VCaP (cell line): ENCODE measurements around the gene RSPH3.
"Not testable (repeated sequence)": the region's sequence is repeated elsewhere in the genome, so short reads cannot be mapped to it uniquely, and the experiment has no call there.

ENCODE experiments used
- H3K27ac ChIP-seq: fragments of 450-650 bp; 2 replicates; pipeline ENCODE4 v1.5.1; 2017
- CTCF ChIP-seq: fragments of 450-650 bp; conservative IDR thresholded peaks from 2 replicates; pipeline ENCODE4 v1.5.1; 2017; ENCODE audit warnings: mild to moderate bottlenecking, moderate library complexity

RSPH3 gene

GRCh38 chr6:158963020-158963808 is 36.8 kb downstream of the RSPH3 start:
- no peak overlapping the region for H3K27ac ChIP-seq
- TF ChIP-seq CTCF = no peak

DNA sequence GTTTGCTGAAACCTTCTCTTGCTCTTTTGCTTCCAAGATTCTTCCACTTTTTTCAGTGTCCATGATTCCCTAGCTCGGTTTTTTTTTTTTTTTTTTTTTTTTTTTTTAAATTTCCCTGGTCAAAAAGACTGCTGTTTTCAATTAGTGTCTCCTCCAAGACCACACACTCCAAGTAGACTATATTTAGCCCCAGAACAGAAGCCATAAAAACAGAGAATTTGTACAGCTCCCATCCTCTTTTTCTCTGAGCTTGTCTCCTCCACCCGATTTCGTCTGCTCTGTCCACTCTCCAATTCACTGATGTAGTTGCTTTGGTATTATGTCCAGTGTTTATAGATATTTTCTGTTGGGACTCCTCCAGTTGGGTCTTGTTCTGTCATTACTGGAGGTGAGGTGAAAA is 37.6 kb downstream of the RSPH3 start:
- no peak for TF ChIP-seq CTCF
- no peak overlapping the region for H3K27ac ChIP-seq

DNA sequence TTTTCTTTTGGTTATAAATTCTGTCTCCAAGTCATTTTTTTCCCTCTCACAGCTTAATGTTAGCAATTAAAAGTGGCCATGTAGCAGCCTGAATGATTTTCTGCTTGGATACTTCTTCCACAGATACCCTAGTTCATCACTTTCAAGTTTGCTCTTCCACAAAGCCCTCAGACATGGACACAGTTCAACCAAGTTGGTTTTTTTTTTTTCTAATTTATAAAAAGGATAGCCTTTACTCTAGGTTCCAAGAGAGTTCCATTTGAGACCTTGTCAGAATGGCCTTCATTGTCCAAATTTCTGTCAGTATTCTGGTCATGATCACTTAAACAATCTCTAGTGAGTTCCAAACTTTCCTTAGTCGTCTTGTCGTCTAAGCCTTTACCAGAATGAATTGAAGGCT is 40.0 kb downstream of the RSPH3 start:
- TF ChIP-seq CTCF = no peak
- H3K27ac ChIP-seq = no peak overlapping the region

- no peak for TF ChIP-seq CTCF
- no peak overlapping the region for H3K27ac ChIP-seq
These were observed 40.5 kb downstream of the RSPH3 start for GRCh38 chr6:158959552-158959951.

DNA sequence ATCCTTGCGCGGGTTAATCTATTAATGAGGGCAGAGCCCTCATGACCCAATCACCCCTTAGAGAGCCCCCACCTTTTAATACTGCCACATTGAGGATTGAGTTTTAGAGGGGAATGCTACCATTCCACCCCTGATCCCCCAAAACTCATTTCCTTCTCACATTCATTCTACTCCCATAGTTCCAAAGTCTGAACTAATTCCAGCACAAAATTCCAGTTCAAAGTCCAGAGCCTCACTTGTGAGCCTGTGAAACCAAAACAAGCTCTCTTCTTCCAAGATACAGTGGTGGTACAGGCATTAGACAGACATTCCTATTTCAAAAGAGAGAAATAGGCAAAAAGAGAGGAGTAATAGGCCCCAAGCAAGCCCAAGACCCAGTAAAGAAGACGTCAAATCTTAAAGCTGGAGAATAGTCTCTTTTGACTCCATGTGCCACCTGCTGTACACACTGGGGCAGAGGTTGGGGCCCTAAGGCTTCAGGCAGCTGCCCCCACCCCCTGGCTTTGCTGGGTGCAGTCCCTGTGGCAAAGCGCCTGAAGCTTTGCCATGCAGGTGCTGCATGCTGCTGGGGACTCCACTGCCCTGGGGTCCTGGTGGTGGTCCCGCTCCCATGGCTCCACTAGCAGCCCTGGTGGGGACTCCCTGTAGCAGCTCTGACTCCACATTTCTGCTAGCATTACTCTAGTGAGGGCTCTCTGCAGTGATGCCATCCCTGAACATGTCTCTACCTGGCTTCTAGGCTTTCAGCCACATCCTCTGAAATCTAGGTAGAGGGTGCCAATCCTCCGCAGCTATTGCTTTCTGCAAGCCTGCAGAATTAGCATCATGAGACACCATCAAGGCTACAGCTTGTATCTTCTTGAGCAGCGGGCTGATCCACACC is 41.3 kb downstream of the RSPH3 start:
- TF ChIP-seq CTCF = no peak; the same call in 1 of the 2 replicates
- no peak overlapping the region for H3K27ac ChIP-seq

DNA sequence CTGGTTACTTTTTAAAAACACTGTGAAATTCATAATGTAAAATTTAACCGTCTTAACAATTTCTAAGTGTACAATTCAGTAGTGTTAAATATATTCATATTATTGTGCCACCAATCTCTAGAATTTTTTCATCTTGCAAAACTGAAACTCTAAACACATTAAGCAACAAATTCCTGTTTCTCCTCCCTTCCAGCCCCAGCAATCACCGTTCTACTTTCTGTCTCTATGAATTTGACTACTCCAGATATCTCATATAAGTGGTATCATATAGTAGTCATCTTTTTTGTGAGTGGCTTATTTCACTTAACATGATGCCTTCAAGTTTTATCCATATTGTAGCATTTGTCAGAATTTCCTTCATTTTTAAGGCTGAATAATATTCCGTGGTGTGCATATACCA is 44.7 kb downstream of the RSPH3 start:
- no peak overlapping the region for H3K27ac ChIP-seq
- no peak for TF ChIP-seq CTCF

GRCh38 chr6:158954753-158955152 is 45.2 kb downstream of the RSPH3 start:
- H3K27ac ChIP-seq = no peak overlapping the region
- no peak for TF ChIP-seq CTCF

DNA sequence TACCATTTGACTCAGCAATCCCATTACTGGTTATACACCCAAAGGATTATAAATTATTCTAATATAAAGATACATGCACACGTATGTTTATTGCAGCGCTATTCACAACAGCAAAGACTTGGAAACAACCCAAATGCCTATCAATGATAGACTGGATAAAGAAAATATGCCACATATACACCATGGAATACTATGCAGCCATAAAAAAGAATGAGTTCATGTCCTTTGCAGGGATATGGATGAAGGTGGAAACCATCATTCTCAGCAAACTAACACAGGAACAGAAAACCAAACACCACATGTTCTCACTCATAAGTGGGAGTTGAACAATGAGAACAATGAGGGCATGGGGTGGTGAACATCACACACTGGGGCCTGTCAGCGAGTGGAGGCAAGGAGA is 48.0 kb downstream of the RSPH3 start:
- H3K27ac ChIP-seq = not testable (repeated sequence)

- not testable (repeated sequence) for H3K27ac ChIP-seq
These were observed 48.4 kb downstream of the RSPH3 start for GRCh38 chr6:158951565-158951964.
